Measurements from ENCODE around the gene CKAP4.

CKAP4 gene

DNA sequence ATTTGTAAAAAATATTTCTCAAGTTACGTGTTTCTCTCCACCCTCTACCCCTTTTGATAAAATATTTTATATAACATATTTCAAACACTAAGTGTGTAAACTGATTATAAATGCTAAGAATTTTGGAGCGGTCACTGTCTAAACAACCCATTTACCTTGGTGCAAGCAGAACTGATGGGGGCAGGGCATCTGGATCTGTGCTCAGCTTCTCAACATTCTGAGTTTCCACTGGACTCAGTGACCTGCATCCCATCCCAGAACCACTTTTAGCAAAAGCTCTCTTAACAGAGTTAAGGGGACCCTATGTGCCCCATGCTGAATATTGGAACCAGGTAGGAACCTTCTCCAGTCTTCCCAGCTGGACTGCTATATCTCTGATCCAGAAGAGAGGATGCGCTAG, 53.5 kb downstream of the CKAP4 start:
- no peak for DNase-seq

DNA sequence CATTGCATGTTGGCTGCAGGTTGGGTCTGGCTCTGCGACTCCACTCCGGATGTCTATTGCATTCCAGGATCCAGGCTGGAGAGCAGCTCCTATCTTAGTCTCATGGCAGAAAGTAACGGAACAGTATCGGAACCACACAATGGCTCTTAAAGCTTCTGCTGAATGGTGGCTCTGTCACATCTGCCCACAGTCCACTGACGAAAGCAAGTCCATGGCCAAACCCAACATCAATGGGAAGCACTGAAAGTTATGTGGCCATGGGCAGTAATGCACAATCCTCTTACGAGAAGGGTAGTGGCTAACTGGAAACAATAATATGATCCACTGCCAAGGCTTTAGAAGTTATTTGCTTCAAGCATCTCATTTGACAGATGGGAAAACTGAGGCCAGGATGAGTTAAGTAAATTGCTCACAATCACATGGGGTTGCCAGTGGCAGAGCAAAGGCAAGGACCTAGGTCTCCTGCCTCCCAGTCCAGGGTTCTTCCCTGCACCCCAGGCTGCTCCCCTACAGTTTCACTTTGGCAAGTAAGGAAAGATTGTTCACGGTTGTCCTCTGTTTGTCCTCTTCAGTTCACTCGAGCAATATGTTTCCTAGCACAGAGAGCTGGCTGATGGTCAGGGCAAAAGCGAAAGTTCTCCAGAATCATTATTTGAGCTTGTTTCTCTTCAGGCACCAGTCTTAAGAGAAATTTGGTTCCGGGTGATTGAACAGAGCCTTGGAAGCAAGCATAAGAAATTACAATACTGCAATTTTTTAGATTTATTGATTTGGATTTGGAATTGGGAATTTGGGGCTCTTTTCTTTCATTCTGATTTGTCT, 54.2 kb downstream of the CKAP4 start:
- DNase-seq = no peak

DNA sequence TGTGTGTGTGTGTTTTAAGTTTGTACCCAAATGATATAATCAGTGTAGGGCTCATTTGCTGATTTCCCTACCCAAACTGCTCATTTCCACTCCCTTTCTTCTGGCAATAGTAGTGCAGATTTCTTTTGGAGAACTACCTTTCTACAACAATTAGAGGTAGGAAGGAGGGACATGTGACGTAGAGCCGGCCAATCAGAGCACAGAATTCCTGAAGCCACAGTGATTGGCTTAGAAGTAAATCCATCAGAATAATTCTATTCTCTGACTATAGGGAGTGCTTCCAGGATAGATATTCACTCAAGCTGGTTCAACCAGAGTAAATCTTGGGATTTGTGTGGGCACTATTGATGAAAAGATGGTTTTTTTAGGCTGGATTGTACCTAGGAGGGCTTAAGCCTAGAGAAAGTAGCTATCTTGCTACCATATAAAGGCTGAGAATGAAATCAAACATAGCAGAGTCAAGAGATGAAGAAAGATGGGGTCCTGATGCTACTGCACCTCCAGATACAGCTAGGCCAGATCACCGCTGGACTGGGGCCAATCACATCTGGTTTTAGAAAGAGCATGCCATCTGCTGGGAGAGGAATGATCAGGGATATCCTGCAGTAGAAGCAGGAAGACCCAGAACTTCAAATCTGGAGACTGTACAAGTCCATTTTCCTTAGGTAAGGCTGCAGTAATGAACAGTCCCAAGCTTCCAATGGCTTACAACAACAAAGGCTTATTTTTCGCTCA, 55.0 kb downstream of the CKAP4 start:
- no peak for DNase-seq

DNA sequence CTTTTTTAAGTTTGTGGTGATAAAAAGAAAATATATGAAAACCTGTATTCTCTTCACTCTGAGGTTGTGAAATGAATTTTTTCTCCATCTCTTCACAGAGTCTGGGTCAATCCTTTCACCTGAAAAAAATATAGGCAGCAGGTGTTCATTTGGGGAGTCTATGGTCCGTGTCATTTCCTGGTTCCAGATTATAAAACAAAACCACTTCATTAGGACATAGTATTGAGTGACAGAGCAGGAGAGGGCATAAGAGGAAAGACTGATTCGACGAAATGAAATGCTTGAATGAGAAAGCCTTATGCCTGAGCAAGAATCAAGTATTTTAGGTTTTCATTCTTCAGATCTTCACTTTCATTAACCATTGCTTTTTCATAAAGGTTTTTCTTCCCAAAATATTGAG, 57.2 kb downstream of the CKAP4 start:
- no peak for DNase-seq

DNA sequence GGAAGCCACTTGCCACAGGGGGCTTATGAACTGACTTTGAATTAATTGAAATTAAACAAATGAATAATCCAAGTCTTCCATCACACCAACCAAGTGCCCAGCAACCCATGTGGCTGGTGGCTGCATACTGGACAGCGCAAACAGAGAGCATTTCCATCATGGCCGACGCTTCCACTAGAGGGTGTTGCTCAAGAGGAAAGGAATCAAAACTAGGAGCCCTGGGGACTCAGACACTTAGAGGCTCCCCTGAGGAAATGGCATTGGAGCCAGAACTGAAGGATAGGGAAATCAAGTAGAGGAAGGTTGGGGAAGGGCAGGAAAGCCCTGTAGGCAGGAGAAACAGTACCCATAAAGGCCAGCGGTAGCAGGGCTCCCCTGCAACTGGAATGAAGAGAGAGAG, 58.5 kb downstream of the CKAP4 start:
- no peak for DNase-seq

DNA sequence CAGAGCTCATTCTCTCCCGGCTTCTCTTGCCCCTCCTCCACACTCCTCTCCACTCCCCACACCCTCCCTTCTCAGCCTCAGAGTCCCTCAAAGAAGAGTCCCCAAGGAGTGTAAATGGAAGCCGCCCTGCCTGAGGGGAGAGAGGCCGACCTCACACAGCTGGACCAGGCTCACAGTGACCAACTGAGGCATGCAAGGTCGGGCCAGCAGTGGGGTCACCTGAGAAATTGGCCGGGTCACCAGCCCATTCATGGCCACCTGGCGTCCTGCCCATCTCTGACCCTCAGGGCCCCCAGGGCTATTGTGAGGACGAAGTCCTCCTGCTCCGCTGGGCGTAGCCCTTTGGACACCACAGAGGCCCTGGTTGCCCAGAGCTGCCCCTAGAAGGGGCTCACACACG, 59.6 kb downstream of the CKAP4 start:
- DNase-seq = no peak

Measured in AML-193 (cell line).